GM18502 (cell line): Measurements from ENCODE around the gene IL22RA2.
A peak's percentile ranks its signal among the peaks of the same experiment; 100 is the strongest.

Experiments used
- ATAC-seq: cut with Tn5 transposase; IDR thresholded peaks from one replicate; pipeline ENCODE4 v1.9.1; 2021; ENCODE audit warnings: mild to moderate bottlenecking; ENCODE audit not compliant: unreplicated experiment, poor library complexity

Gene IL22RA2

DNA sequence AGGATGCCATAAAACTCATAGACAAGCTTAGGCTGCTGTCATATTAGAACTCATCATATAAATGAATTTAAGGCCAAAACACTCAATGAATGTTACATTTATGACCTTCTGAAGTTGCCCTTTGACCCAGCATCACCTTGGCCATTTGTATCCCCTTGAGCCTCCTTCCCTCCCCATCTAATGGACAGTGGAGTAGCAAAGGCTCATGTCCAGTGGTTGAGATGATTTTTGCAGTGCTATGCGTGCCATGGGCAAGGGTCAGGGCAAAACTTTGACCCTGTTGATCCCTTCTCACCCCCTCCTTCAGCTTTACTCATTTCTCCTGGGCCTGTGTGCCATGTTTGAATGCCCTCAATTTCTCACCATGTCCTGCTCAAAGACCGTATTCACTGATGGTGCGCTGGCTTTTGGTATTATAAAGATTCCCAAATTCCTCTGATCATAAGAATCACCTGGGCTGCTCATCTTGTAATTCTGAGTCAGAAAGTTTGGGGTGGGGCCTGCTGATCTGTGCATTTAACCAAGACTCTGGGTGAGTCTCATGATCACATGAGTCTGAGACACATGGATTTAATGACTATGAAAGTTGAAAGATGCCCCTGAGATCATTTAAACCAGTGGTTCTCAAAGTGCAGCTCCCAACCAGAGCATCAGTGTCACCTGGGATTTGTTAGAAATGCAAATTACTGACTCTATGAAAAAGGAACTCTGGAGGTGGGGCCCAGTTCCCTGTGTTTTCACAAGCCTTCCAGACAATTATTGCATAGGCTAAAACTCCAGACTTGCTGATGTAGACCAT lies 71.2 kb downstream of the IL22RA2 start:
- peak; percentile 21 for ATAC-seq

DNA sequence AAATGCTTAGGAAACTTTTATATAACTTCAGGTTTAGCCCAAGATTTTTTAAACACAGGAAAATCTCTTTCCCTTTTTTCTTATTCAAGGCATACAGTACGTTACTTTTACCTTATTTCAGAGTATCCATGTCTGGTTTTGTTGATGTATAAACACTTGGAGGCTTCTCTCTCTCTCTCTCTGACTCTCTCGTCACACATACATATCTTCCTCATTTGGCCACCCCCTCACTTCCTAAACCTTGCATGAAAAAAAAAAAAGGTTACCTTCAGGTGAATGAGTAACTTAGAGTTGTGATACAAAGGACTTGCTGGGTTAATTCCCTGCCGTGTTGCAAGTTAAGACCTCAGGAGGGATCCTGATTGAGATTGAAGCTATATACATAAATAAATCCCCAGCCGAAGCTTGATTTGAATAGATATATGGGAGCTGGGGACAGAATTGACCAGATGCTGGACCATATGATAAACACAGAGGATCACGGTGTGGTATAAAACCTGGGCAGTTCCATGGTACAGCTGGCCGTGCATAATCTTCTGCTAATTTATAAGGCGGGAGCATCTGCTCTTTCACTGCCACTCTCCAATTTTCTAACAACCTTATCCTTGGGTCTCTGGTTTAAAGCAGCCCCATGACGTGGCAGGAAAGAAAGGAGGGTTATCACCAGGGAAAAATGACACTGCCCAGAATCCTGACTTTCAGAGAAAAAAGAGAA lies 73.6 kb downstream of the IL22RA2 start:
- no peak for ATAC-seq

DNA sequence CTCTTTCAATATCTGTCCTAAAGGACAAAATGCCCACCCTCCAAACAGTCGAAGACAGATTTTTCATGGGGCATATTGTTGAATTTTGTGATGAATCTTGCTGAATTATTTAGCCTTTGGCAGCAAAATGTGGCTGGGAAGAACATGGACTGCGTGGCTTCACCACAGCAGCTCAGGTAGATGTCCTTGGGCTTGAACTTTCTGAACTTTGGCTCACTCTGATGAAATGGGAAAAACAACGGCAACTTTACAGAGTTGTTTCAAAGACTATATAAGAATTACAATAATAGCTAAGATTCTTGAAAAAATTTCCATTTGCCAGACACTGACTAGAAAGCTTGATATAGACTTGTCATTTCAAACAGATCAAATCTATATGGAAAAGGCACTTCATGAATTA lies 75.9 kb downstream of the IL22RA2 start:
- ATAC-seq, result no peak

DNA sequence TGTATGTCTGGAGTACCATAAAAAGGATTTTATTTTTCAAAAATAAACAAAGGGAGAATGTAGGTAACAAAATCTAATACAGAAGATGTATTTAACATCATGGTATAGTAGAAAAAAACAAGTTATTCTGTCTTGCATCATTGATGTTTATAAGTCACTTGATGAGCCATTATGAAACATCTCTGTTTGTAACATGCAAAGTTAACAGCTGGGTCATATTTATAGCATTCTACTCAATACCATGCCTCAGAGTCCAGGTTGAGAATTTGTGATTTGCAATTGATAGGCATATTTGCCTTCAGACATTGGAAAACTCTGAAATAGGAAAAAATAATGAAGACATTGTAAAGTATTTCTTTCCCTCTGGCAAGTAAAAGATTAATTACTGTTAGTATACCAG lies 76.4 kb downstream of the IL22RA2 start:
- no peak for ATAC-seq

DNA sequence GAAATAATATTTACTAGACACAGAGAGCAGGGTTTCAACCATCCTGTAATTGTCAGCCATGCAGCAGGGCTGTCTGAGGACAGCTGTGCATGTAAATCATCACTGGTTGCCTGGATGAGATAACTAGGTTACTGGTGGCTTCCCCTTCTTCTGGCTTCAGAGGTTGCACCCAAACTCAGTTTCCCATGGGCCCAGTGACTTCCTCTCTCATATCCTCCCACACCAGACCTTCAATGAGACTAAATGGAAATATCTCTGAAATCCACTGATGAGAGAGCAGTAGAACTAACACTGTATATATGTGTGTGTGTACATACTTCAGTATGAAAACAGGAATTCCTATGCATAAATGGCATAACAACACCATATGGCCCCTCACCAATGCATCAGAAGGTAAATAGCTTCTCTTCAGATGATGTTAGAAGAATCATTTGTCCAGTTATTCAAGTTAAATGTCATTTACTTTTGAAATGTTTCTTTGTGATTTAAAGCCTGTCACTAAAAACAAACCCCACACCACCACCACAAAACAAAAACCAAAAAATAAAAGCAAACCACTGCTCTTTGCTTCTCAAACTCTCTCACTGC lies 77.7 kb downstream of the IL22RA2 start:
- ATAC-seq, result peak; percentile 82

DNA sequence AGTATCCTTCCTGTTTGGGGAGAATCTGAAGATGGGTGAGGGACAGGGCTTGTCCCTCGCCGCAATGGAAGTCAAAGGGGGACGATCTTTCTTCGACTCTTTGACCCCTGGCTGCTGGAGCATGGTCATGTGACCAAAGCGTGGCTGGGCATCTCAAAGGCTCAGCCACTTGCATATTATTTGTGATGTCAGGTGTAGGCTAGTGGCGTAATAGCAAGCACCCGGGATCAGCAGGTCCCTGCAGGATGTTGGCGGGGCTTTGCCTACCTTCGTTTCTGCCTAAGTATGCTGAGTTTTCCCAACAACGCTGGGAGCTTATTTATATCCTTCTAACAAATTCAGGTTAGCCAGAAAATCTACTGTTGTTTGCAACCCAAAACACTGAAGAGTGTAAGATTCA lies 78.4 kb downstream of the IL22RA2 start:
- ATAC-seq, result no peak

DNA sequence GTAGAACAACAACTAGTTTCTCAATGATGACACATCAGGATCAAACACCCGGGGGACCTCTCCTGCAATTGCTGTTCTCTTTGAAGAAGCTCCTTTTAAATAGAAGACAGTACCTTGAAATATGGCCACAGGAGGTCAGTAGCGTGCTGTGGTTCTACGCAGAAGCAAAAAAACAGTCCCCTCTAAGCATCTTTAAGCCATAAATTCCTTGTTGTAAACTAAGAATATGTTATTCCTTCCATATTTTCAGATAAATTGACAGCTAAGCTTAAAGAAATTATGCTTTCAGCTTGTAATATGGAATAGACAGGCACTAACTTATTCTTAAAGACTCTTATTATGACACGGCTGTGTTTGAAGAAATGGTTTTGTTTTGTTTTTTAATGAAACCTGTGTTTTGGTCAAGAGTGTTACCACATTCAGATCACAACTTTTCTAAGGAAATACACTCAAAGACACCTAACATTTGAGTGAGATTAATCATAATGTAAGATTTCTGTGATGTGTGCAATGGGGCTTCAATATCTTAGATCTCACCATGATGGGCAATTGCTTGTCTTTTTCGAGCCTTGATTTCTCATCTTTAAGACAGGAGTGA lies 78.9 kb downstream of the IL22RA2 start:
- ATAC-seq, result peak; percentile 40
